HL-60 (cell line): ENCODE results near the gene C10orf71.

Source experiments
- DNase-seq, 2 experiments: peaks; one replicate each; pipeline ENCODE4 v3.0.0-alpha.2; 2010 to 2020; ENCODE audit warnings: low read depth in 1 of 2, low spot score in 1 of 2
- H3K27ac ChIP-seq: fragments of 250-450 bp; sonication (Bioruptor Pico); replicated peaks from 2 replicates; pipeline ENCODE4 v1.5.1; 2020; ENCODE audit warnings: mild to moderate bottlenecking, moderate library complexity
- H3K27me3 ChIP-seq: fragments of 250-450 bp; sonication (Bioruptor Pico); 2 replicates; pipeline ENCODE4 v1.5.1; 2021; ENCODE audit warnings: mild to moderate bottlenecking, moderate library complexity; ENCODE audit not compliant: insufficient read depth, poor library complexity, severe bottlenecking
- H3K4me3 ChIP-seq: replicated peaks from 2 replicates; pipeline ENCODE4 v1.5.1; 2011; ENCODE audit warnings: mild to moderate bottlenecking, control low read depth, low read length; ENCODE audit not compliant: insufficient read depth
- GABPA ChIP-seq: IDR thresholded peaks from 2 replicates; pipeline ENCODE4 v1.6.1; 2012; ENCODE audit warnings: low read depth
- POLR2AphosphoS5 ChIP-seq: IDR thresholded peaks from 2 replicates; pipeline ENCODE4 v1.6.1; 2012; ENCODE audit warnings: low read depth
- SPI1 ChIP-seq: IDR thresholded peaks from 2 replicates; pipeline ENCODE4 v1.6.1; 2012; ENCODE audit warnings: low read depth, mild to moderate bottlenecking, borderline replicate concordance
- TF ChIP-seq, protein P1 (sequence below): IDR thresholded peaks from 2 replicates; pipeline ENCODE4 v1.6.1; 2012; ENCODE audit warnings: low read depth; ENCODE audit not compliant: insufficient replicate concordance
- TF ChIP-seq, protein P2 (sequence below): IDR thresholded peaks from one replicate; pipeline ENCODE4 v1.5.1; 2011; ENCODE audit warnings: low read length, control low read depth, inconsistent platforms; ENCODE audit not compliant: insufficient read depth

Gene C10orf71

DNA sequence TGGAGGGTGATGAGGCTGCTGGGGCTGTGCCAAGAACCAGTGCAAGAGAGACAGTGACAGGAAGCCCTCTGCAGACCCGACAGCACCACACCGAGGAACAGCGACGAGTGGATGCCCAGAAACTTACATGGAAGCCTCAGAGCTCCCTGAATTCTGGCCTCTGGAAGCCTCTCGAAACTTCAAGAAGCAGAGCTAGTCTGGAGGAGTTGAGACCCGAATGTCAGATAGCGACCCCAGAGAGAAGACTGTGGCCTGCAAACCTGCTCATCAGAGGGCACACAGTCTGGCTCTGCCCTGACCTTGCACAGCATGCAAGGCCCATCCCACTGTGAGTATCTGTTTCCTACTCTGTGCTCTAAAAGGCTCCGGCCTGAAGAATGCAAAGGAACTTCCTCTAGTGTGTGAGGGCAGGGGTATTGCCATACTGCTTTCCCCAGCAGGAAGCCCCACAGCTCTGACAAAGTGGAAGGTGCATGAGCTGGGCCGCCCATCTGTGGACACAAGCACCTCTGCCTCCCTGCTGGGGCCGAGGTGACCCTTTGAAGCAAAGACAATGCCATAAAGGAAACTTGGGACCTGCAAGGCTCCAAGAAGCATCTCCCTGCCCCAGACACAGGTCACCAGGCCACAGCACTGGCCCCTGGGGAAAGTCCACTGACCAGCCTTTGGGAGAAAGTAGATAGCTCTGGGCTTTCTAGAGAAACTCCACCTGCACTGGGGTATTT lies 10.5 kb upstream of the C10orf71 start:
- no peak overlapping the region for H3K27ac ChIP-seq
- no peak overlapping the region for H3K4me3 ChIP-seq
- DNase-seq = no peak
- H3K27me3 ChIP-seq = no peaks in the 10 kb centered on the region
- TF ChIP-seq, protein P1, sequence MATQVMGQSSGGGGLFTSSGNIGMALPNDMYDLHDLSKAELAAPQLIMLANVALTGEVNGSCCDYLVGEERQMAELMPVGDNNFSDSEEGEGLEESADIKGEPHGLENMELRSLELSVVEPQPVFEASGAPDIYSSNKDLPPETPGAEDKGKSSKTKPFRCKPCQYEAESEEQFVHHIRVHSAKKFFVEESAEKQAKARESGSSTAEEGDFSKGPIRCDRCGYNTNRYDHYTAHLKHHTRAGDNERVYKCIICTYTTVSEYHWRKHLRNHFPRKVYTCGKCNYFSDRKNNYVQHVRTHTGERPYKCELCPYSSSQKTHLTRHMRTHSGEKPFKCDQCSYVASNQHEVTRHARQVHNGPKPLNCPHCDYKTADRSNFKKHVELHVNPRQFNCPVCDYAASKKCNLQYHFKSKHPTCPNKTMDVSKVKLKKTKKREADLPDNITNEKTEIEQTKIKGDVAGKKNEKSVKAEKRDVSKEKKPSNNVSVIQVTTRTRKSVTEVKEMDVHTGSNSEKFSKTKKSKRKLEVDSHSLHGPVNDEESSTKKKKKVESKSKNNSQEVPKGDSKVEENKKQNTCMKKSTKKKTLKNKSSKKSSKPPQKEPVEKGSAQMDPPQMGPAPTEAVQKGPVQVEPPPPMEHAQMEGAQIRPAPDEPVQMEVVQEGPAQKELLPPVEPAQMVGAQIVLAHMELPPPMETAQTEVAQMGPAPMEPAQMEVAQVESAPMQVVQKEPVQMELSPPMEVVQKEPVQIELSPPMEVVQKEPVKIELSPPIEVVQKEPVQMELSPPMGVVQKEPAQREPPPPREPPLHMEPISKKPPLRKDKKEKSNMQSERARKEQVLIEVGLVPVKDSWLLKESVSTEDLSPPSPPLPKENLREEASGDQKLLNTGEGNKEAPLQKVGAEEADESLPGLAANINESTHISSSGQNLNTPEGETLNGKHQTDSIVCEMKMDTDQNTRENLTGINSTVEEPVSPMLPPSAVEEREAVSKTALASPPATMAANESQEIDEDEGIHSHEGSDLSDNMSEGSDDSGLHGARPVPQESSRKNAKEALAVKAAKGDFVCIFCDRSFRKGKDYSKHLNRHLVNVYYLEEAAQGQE = no peak
- no peak for TF ChIP-seq POLR2AphosphoS5
- TF ChIP-seq SPI1 = no peak
- TF ChIP-seq GABPA = no peak
- TF ChIP-seq, protein P2, sequence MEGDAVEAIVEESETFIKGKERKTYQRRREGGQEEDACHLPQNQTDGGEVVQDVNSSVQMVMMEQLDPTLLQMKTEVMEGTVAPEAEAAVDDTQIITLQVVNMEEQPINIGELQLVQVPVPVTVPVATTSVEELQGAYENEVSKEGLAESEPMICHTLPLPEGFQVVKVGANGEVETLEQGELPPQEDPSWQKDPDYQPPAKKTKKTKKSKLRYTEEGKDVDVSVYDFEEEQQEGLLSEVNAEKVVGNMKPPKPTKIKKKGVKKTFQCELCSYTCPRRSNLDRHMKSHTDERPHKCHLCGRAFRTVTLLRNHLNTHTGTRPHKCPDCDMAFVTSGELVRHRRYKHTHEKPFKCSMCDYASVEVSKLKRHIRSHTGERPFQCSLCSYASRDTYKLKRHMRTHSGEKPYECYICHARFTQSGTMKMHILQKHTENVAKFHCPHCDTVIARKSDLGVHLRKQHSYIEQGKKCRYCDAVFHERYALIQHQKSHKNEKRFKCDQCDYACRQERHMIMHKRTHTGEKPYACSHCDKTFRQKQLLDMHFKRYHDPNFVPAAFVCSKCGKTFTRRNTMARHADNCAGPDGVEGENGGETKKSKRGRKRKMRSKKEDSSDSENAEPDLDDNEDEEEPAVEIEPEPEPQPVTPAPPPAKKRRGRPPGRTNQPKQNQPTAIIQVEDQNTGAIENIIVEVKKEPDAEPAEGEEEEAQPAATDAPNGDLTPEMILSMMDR = no peak

DNA sequence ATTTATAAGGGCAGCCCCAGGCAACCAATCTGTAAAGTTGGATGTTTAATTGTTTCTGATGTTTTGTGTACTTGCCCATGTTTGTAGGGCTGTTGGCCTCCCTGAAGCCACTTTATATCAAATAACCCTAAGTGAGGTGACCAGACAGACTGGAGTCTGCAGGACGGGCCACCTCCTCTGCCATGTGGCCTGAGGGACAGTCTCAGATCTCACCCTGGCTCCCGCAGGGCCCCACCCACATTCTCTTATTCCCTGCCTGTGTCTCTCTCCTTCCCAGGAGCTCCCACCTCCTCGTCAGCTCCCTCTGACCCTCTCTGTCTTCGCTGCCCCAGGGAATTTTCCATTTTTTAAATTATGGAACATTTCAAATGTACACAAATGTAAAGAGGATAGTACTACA lies 9.5 kb upstream of the C10orf71 start:
- TF ChIP-seq, protein P1 = no peak
- TF ChIP-seq, protein P2 = no peak
- TF ChIP-seq GABPA (no peak), SPI1 (no peak), POLR2AphosphoS5 (no peak)
- Histone ChIP-seq H3K4me3 (no peak overlapping the region), H3K27ac (no peak overlapping the region), H3K27me3 (no peaks in the 10 kb centered on the region)
- DNase-seq = no peak

DNA sequence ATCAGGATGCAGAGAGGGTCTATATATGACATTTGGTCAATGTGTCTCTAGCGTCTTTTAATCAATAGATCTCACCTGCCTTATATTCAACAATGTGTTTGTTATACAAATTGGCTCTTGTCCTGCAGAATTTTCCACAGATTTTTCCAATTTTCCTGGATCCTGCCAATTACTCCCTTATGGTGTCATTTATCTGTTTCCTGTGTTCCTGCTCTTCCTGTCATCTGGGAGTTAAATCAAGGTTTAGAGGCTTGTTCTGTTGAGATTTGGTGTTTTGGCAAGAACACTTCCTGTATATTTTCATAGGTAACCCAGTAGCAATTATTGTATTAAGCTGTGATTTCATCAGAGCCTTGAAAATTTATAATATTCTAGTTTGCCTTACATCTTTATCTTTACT lies 8.8 kb upstream of the C10orf71 start:
- Histone ChIP-seq H3K4me3 (no peak overlapping the region), H3K27ac (no peak overlapping the region), H3K27me3 (no peaks in the 10 kb centered on the region)
- TF ChIP-seq, protein P1 = no peak
- TF ChIP-seq SPI1 = no peak
- TF ChIP-seq POLR2AphosphoS5 = no peak
- TF ChIP-seq, protein P2 = no peak
- TF ChIP-seq GABPA = no peak
- DNase-seq = no peak
